ENCODE data around the gene DLX5.

Gene DLX5

GRCh38 chr7:96996958-96997511, 27.6 kb downstream of the DLX5 start:
- TF ChIP-seq CTCF (IDR thresholded peaks at IDR 0.05; ENCODE audit: insufficient read depth, low read depth, low read length, missing control alignments), result no peak
- DNase-seq (ENCODE audit: low read depth), result no peak
- no peak overlapping the region for H3K4me3 ChIP-seq (ENCODE audit: low read depth, low read length)

GRCh38 chr7:96996111-96996957, 28.3 kb downstream of the DLX5 start:
- H3K4me3 ChIP-seq (ENCODE audit: low read depth, low read length), result no peak overlapping the region
- DNase-seq (ENCODE audit: low read depth), result no peak
- TF ChIP-seq CTCF (IDR thresholded peaks at IDR 0.05; ENCODE audit: insufficient read depth, low read depth, low read length, missing control alignments), result no peak

GRCh38 chr7:96995406-96996110, 29.1 kb downstream of the DLX5 start:
- H3K4me3 ChIP-seq (ENCODE audit: low read depth, low read length), result no peak overlapping the region
- no peak for TF ChIP-seq CTCF (IDR thresholded peaks at IDR 0.05; ENCODE audit: insufficient read depth, low read depth, low read length, missing control alignments)
- no peak for DNase-seq (ENCODE audit: low read depth)

- no peak for DNase-seq (ENCODE audit: low read depth)
- no peak overlapping the region for H3K4me3 ChIP-seq (ENCODE audit: low read depth, low read length)
- TF ChIP-seq CTCF (IDR thresholded peaks at IDR 0.05; ENCODE audit: insufficient read depth, low read depth, low read length, missing control alignments), result no peak
Observed at GRCh38 chr7:96993980-96994379, 30.7 kb downstream of the DLX5 start.

GRCh38 chr7:96993094-96993865, 31.4 kb downstream of the DLX5 start:
- TF ChIP-seq CTCF (IDR thresholded peaks at IDR 0.05; ENCODE audit: insufficient read depth, low read depth, low read length, missing control alignments), result no peak
- no peak overlapping the region for H3K4me3 ChIP-seq (ENCODE audit: low read depth, low read length)
- DNase-seq (ENCODE audit: low read depth), result no peak

- TF ChIP-seq CTCF (IDR thresholded peaks at IDR 0.05; ENCODE audit: insufficient read depth, low read depth, low read length, missing control alignments), result no peak
- DNase-seq (ENCODE audit: low read depth), result no peak
- H3K4me3 ChIP-seq (ENCODE audit: low read depth, low read length), result no peak overlapping the region
Observed at GRCh38 chr7:96992192-96993005, 32.2 kb downstream of the DLX5 start.
